Right lung (tissue), 10 donors: ENCODE measurements around the gene INTS3. TPM values are rescaled to one million over a fixed set of nuclear protein-coding genes. Genes with fewer than 3 reads are reported as not detected.

Source experiments
- DNase-seq, 2 donors: peaks; one replicate each; pipeline ENCODE4 v3.0.0-alpha.2; 2013
- long read RNA-seq, 8 donors: transcript quantifications; one replicate each; lab custom pipeline, GENCODE V29; 2026
- polyA plus RNA-seq, 5 donors: library from polyadenylated mRNA; unstranded; fragments of 120-200 nt; gene quantifications; one replicate each; pipeline versions ENCODE4 v1.2.1 to v1.2.3, GENCODE V29; 2013; ENCODE audit warnings: inconsistent platforms in 1 of 5, low replicate concordance in 1 of 5; ENCODE audit not compliant: insufficient read length in 5 of 5, insufficient read depth in 1 of 5

The INTS3 gene, protein sequence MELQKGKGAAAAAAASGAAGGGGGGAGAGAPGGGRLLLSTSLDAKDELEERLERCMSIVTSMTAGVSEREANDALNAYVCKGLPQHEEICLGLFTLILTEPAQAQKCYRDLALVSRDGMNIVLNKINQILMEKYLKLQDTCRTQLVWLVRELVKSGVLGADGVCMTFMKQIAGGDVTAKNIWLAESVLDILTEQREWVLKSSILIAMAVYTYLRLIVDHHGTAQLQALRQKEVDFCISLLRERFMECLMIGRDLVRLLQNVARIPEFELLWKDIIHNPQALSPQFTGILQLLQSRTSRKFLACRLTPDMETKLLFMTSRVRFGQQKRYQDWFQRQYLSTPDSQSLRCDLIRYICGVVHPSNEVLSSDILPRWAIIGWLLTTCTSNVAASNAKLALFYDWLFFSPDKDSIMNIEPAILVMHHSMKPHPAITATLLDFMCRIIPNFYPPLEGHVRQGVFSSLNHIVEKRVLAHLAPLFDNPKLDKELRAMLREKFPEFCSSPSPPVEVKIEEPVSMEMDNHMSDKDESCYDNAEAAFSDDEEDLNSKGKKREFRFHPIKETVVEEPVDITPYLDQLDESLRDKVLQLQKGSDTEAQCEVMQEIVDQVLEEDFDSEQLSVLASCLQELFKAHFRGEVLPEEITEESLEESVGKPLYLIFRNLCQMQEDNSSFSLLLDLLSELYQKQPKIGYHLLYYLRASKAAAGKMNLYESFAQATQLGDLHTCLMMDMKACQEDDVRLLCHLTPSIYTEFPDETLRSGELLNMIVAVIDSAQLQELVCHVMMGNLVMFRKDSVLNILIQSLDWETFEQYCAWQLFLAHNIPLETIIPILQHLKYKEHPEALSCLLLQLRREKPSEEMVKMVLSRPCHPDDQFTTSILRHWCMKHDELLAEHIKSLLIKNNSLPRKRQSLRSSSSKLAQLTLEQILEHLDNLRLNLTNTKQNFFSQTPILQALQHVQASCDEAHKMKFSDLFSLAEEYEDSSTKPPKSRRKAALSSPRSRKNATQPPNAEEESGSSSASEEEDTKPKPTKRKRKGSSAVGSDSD
- polyA plus RNA-seq: 100 to 1,000 TPM in 4 of 5 donors, 10 to 100 TPM in 1; 98.2 to 130 (median 104) TPM
- long read RNA-seq, donor 1, full-length matches to known transcripts: 5 of 19 reads
- long read RNA-seq, donor 1, partial matches to known transcripts: 14 of 19 reads
- long read RNA-seq, donor 1, other reads (novel, unspliced or antisense): 0 of 19 reads
- long read RNA-seq, donor 2, full-length matches to known transcripts: 2 of 8 reads
- long read RNA-seq, donor 2, partial matches to known transcripts: 6 of 8 reads
- long read RNA-seq, donor 2, other reads (novel, unspliced or antisense): 0 of 8 reads
- long read RNA-seq, donor 3, full-length matches to known transcripts: 3 of 65 reads
- long read RNA-seq, donor 3, partial matches to known transcripts: 62 of 65 reads
- long read RNA-seq, donor 3, other reads (novel, unspliced or antisense): 0 of 65 reads
- long read RNA-seq, donor 4, partial matches to known transcripts: 7 of 8 reads
- long read RNA-seq, donor 4, other reads (novel, unspliced or antisense): 0 of 8 reads
- long read RNA-seq, donor 5, full-length matches to known transcripts: 2 of 13 reads
- long read RNA-seq, donor 5, partial matches to known transcripts: 11 of 13 reads
- long read RNA-seq, donor 5, other reads (novel, unspliced or antisense): 0 of 13 reads
- long read RNA-seq, donor 6, full-length matches to known transcripts: 5 of 28 reads
- long read RNA-seq, donor 6, partial matches to known transcripts: 23 of 28 reads
- long read RNA-seq, donor 6, other reads (novel, unspliced or antisense): 0 of 28 reads
- long read RNA-seq, donor 7, full-length matches to known transcripts: 6 of 210 reads
- long read RNA-seq, donor 7, partial matches to known transcripts: 204 of 210 reads
- long read RNA-seq, donor 7, other reads (novel, unspliced or antisense): 0 of 210 reads
- long read RNA-seq, donor 8, full-length matches to known transcripts: 1 of 9 reads
- long read RNA-seq, donor 8, partial matches to known transcripts: 8 of 9 reads
- long read RNA-seq, donor 8, other reads (novel, unspliced or antisense): 0 of 9 reads

DNA sequence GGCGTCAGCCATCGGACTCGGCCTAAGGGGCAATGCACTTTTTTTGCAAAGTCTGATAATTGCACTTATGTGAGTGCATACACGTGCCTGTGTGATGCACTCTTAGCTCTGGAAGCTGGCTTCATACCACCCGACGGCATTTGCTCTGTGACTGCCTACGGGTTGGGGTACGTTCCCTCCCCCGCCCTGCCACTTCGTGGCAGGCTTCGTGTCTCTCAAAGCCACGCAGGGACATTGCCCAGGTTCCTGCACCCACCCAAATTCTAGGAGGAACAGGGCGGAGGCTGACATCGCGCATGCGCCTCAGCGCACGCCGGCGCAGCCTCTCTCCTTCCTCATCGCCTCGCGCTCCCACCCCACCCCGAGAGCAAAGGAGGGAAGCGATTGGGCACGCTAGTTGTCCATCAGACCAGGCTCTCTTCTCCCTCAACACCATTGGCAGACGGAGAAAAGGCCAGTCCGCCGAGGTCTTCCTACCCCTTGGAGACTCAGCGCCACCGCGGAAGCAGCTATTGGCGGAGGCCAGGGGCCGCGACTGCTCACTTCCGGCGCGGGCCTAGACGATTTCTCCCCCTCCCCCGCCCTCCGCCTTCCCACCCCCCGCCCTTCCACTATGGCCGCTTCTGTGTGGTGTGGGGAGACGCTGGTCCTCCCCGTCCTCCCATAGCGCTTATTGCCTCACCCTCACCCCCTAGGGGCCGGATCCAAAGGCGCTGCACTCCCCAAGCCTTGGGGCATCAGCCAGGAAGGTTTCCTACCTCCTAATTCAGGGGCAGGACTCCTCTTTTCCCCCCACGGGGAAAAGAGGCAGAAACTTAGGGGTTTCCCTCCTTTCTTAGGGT is at the start of gene INTS3:
Gene INTS3, plus strand, starts transcription at position 588 of the 842 bp plus-strand sequence. CDS start 585 bp downstream, outside the sequence.
- peak; percentile 99 to 100 for DNase-seq

GRCh38 chr1:153678519-153679336 is 49.1 kb upstream of the INTS3 start, which contains the start of gene NPR1:
Gene NPR1 (plus strand): TSS chr1:153678688. CDS start chr1:153679109, 421 bp downstream.
- DNase-seq: peak in 1 of 2 donors; percentile 38

- no peak for DNase-seq
Measured at GRCh38 chr1:153679337-153680119, 48.3 kb upstream of the INTS3 start.

- no peak for DNase-seq
Measured at GRCh38 chr1:153680120-153680403, 47.8 kb upstream of the INTS3 start.

DNA sequence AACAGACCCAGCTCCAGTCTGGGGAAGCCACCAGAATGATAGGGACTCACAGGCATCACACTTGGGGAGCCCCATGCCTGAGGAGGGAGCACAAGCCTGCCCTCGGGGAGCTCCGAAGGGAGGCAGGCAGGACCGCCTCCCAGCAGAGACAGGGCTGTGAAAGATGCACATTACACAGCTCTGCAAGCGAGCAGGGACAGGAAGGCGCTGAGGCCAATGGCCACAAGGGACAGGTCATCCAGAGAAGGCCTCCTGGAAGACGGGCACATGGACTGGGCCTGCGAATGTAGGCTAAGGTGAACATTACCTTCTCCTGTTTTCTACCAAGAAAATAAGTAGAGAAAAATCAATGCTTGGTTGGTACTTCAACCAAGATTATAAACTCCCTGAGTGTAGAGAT is 45.1 kb upstream of the INTS3 start:
- no peak for DNase-seq

DNA sequence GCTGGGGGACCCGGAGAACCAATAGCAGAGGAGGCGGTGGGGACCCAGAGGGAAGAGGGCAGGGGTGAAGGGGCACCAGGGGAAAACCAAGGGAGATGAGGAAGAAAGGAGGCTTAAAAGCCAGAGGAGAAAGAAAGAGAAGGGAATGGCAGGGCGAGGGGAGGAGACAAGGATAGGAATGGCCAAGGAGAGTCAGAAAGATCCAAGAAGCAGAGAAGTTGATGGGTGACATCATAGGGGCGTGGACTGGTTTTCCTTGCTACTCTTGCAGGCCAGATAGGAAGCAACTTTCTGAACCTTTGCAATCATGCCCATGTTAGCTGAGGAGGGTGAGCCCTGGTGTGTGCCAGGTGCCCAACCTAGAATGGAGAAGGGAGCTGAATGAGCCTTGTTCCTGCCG is 44.0 kb upstream of the INTS3 start:
- no peak for DNase-seq

DNA sequence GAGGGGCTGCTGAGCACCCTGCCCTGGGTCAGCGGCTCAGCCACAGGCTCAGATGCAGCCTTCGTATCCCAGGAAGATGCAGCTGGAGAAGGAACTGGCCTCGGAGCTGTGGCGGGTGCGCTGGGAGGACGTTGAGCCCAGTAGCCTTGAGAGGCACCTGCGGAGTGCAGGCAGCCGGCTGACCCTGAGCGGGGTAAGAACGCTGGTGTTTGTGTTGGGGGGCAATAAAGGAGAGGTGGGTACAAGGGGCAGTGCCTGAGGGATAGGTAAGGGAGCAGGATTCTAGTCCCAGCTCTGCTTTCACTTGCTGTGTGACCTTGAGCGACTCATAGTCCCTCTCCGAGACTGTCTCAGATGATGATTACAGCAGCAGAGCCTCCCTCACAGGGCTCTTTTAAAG is 43.0 kb upstream of the INTS3 start:
- no peak for DNase-seq

DNA sequence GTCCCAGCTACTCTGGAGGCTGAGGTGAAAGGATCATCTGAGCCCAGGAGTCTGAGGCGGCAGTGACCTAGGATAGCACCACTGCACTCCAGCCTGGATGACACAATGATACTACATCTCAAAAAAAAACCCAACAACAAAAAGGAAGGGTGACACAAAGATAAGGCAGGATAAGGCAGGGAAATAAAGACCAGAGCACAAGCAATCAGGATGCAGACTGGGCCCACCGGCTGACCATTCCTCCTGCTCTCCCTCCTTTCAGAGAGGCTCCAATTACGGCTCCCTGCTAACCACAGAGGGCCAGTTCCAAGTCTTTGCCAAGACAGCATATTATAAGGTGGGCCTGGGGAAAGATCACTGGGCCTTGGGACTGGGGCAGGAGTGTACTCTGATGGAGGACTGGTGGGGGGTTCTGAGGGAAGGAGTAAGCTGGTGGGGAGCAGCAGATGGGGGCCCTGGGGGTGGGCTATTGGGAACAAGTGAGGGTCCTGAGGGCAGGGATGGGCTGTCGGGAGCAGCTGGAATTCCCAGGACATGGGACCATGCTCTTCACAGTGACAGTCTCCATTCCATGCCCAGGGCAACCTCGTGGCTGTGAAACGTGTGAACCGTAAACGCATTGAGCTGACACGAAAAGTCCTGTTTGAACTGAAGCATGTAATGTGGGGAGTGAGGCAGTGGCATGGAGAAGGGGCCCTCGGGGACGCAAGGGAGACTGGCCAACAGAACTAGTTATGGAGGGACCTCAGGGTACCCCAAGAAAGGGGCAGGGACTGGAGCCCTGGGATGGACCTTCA is 42.1 kb upstream of the INTS3 start:
- DNase-seq: no peak

DNA sequence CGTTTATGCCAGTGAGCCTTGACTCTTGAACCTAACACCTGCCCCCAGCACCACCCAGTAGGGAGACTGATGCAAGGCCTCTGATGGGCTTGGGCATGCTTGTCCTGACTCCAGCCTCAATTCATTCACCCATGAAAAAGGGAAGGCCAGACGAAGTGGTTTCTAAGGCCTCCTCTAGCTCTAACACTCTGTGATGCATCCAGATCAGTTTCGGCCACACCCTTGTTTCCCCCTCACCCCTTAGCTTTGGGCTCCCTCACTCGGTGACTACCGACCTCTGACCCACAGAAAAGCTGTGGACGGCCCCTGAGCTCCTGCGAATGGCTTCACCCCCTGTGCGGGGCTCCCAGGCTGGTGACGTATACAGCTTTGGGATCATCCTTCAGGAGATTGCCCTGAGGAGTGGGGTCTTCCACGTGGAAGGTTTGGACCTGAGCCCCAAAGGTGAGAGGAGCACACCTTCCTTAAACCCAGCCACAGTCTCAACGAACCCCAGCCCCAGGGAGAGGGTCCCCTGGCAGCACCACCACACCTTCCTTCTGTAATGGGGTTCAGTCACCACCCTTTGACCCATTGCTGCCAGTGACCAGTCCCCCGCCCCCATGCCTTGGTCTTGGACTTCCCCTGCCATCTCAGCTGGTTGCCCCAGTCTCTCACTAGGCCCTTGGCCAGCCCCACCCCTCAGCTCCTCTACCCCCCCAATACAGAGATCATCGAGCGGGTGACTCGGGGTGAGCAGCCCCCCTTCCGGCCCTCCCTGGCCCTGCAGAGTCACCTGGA is 40.3 kb upstream of the INTS3 start:
- no peak for DNase-seq

DNA sequence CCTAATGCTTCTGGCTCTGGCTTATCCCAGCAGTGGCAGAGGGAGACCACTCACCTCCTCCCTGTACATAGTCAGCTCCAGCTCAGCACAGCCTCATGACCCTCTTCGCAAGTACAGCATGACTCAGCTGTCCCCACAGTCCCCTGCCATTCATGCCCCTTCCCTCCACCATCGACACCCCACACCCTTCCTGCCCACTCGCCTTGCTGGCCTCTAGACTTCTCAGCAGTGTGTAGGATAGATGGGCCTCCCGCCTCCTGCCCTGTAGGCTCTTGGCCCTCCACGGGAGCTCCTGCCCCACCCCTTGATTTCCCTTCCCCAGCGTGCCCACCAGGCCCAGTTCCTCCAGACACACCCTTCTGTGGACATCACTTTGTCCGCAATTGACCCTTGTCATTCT is 39.6 kb upstream of the INTS3 start:
- DNase-seq: no peak

DNA sequence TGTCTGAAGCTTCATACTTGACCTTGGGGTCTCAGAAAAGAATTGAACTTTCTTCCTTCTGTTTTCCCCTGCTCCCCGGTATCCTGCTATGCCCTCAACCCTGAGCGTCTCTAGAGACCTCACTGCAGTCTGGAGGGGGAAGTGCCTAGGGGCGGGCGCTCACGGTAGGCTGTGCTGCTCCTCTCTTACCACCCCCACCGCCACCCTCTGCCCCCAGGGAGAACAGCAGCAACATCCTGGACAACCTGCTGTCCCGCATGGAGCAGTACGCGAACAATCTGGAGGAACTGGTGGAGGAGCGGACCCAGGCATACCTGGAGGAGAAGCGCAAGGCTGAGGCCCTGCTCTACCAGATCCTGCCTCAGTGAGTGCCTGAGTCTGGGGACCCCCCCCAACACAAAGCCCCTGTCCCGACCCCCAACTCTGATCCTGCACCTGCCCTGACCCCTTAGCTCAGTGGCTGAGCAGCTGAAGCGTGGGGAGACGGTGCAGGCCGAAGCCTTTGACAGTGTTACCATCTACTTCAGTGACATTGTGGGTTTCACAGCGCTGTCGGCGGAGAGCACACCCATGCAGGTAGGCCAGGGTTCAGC is 39.0 kb upstream of the INTS3 start:
- DNase-seq: no peak

DNA sequence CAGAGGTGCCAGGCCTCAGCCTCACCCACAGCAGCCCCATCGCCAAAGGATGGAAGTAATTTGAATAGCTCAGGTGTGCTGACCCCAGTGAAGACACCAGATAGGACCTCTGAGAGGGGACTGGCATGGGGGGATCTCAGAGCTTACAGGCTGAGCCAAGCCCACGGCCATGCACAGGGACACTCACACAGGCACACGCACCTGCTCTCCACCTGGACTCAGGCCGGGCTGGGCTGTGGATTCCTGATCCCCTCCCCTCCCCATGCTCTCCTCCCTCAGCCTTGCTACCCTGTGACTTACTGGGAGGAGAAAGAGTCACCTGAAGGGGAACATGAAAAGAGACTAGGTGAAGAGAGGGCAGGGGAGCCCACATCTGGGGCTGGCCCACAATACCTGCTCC is 34.4 kb upstream of the INTS3 start:
- DNase-seq: no peak

- no peak for DNase-seq
Measured at GRCh38 chr1:153696741-153697140, 31.1 kb upstream of the INTS3 start.

DNA sequence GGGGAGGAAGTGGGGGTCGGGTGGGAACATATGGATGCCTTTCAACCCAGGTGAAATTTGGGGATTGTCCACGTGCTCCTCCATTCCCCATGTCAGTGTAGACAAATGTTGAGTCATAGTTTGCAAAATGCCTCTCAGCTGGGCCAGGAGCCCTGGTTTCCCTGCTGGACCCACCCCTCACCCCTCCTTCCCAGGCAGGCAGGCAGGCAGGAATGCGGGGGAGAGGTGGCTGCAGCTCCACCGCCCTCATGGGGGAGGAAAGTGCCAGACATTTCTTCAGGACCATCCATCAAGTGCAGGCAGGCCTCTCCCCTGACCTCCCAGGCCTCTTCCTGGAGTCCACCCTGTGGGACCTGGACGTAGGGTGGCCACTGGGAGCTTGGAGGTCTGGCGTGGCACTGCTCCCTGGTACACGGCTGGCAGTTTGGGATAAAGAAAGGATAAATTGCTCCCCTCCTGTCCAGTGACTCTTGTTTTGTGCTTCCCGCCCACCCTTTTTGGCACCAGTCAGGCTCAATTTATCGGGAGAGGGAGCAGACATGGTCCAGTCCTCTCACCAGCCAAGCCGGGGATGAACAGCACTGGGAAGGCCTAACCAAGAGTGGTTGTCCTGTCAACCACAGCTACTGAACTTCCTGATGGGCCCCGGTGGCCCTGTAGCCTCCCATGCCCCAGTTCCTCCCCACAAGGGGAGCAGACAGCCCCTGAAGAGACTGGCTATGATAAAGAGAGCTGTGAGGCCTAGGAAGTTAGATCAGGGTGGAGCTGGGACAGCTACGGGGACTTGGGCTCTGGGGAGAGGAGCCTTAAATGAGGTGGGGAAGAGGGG is 30.4 kb upstream of the INTS3 start:
- no peak for DNase-seq
